Heart left ventricle (tissue), 16 donors: ENCODE results near the gene KIF1A. TPM values are rescaled to one million over a fixed set of nuclear protein-coding genes. Genes with fewer than 3 reads are reported as not detected.
"Not testable (repeated sequence)": the region's sequence is repeated elsewhere in the genome, so short reads cannot be mapped to it uniquely, and the experiment has no call there.

Experiments used
- ATAC-seq, 4 donors: fragments of 200-7000 bp; cut with Tn5 transposase; one replicate each; pipeline ENCODE4 v1.9.1; 2020 to 2022; ENCODE audit warnings: moderate library complexity in 4 of 4, mild to moderate bottlenecking in 3 of 4, moderate number of reproducible peaks in 1 of 4
- DNase-seq, 5 donors: peaks; one replicate each; pipeline ENCODE4 v3.0.0-alpha.2; 2020
- H3K27ac ChIP-seq, 12 donors: fragments of 200-600 bp; sonication (generic) in 4 of 12; one replicate each; pipeline versions ENCODE4 v1.5.0 to v1.8.0; 2016 to 2022; ENCODE audit warnings: mild to moderate bottlenecking in 2 of 12
- H3K27me3 ChIP-seq, 9 donors: fragments of 200-600 bp; sonication (generic) in 2 of 9; one replicate each; pipeline versions ENCODE4 v1.5.1 to v1.8.0; 2016 to 2022; ENCODE audit warnings: mild to moderate bottlenecking in 3 of 9
- H3K36me3 ChIP-seq, 9 donors: fragments of 200-600 bp; sonication (generic) in 2 of 9; one replicate each; pipeline versions ENCODE4 v1.5.0 to v1.8.0; 2018 to 2022; ENCODE audit warnings: mild to moderate bottlenecking in 2 of 9
- H3K4me1 ChIP-seq, 12 donors: fragments of 200-600 bp; sonication (generic) in 4 of 12; one replicate each; pipeline versions ENCODE4 v1.5.0 to v1.8.0; 2016 to 2022; ENCODE audit warnings: mild to moderate bottlenecking in 3 of 12
- H3K4me3 ChIP-seq, 12 donors: fragments of 200-600 bp; sonication (generic) in 4 of 12; one replicate each; pipeline versions ENCODE4 v1.5.0 to v1.8.0; 2017 to 2022; ENCODE audit warnings: mild to moderate bottlenecking in 9 of 12, moderate library complexity in 4 of 12
- H3K9me3 ChIP-seq, 12 donors: fragments of 200-600 bp; sonication (generic) in 4 of 12; one replicate each; pipeline versions ENCODE4 v1.5.0 to v1.8.0; 2016 to 2022; ENCODE audit warnings: mild to moderate bottlenecking in 1 of 12
- POLR2A ChIP-seq, 2 donors: fragments of 450-650 bp; IDR thresholded peaks; one replicate each; pipeline ENCODE4 v1.6.1; 2017; ENCODE audit warnings: antibody characterized with exemption in 2 of 2, mild to moderate bottlenecking in 2 of 2, moderate library complexity in 2 of 2
- WGBS, 4 donors: extraction: QIAGEN DNeasy Blood & Tissue Kit in 2 of 4; methylation state at CpG; one replicate each; pipeline versions ENCODE4 v1.1.5 to v1.1.7; 2013 to 2018; 5-methylcytosine and 5-hydroxymethylcytosine counted together
- intact Hi-C, 10 donors: fragments of 100-400 bp; cut with DNase I; formaldehyde crosslinking; loops; one replicate each; pipeline versions ENCODE4 v1.11.1 to v1.14.2; 2022
- polyA plus RNA-seq, 2 donors: library from polyadenylated mRNA; stranded (reverse); fragments of 200-250 nt; gene quantifications; one replicate each; pipeline ENCODE4 v1.2.3, GENCODE V29; 2013
- total RNA-seq, 9 donors: library from RNA; depleted of rRNA in 2 of 9; stranded (reverse); fragments of >200 nt in 2 of 9; fragmentation: NEBNext Ultra II Directional in 3 of 9; extraction: Animal tissue kit (Norgen Biotek cat#: 25700) in 3 of 9; gene quantifications; one replicate each; pipeline versions ENCODE4 v1.1.0 to v1.2.4, GENCODE V29; 2016 to 2023
- TF ChIP-seq, protein P1 (sequence below), 12 donors: fragments of 200-600 bp; sonication (generic) in 4 of 12; IDR thresholded peaks; one replicate each; pipeline versions ENCODE4 v1.5.0 to v1.8.0; 2018 to 2022; ENCODE audit warnings: antibody characterized with exemption in 12 of 12, mild to moderate bottlenecking in 5 of 12
- donor health status: ischemic (EF 13 %, LVEDD 7.1; RV severe dilation, severe dysfunction).
- donor health status: healthy with polysubstance abuse.
- donor health status: DM: no; HTN: yes; CAD: no.
- donor health status: DM: no; HTN: no; CAD: no.
- donor health status: ischemic (EF 25% LVEDD 6.9; RV normal size, moderate dysfunction).
- donor health status: ischemic (EF 25% LVEDD 5.7; RV mildly dilated, moderate dysfunction).
- donor health status: healthy.
- donor health status: DM: yes; HTN: yes; CAD: no.
- donor health status: ischemic (EF 35%, LVEDD 5.7; RV mildly dilated, moderate dysfunction).
- donor health status: nonischemic (EF 11% LVEDD 7.7; RV severe dilation, severe dysfunction).
- donor health status: DM: yes; HTN: yes; CAD: no.
- donor health status: PGD.
- donor health status: ischemic (EF 29% LVEDD 5.4; RV normal size, mild dysfunction).
- donor health status: nonischemic (EF 23%, LVEDD 6.1; RV moderate dilation, normal function).

KIF1A gene
- total and polyA plus RNA-seq, 11 donors = 0.76 to 25.8 (median 2.7) TPM

GRCh38 chr2:240846873-240847595 is 27.0 kb upstream of the KIF1A start:
- no peak for TF ChIP-seq POLR2A (IDR thresholded peaks at IDR 0.05)
- TF ChIP-seq, protein P1, sequence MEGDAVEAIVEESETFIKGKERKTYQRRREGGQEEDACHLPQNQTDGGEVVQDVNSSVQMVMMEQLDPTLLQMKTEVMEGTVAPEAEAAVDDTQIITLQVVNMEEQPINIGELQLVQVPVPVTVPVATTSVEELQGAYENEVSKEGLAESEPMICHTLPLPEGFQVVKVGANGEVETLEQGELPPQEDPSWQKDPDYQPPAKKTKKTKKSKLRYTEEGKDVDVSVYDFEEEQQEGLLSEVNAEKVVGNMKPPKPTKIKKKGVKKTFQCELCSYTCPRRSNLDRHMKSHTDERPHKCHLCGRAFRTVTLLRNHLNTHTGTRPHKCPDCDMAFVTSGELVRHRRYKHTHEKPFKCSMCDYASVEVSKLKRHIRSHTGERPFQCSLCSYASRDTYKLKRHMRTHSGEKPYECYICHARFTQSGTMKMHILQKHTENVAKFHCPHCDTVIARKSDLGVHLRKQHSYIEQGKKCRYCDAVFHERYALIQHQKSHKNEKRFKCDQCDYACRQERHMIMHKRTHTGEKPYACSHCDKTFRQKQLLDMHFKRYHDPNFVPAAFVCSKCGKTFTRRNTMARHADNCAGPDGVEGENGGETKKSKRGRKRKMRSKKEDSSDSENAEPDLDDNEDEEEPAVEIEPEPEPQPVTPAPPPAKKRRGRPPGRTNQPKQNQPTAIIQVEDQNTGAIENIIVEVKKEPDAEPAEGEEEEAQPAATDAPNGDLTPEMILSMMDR (IDR thresholded peaks at IDR 0.05) = no peak
- H3K9me3 ChIP-seq = no peaks in the 10 kb centered on the region
- no peaks in the 10 kb centered on the region for H3K4me1 ChIP-seq
- no peak overlapping the region for H3K27ac ChIP-seq
- 64 to 73% (median 69%) methylated on average over 5 of the region's 5 CpGs for WGBS, 4 donors
- ATAC-seq (peak; percentile 50 to 65 (median 56)), DNase-seq (peak in 1 of 5 donors; percentile 63)
- H3K27me3 ChIP-seq = no peaks in the 10 kb centered on the region
- H3K4me3 ChIP-seq = no peak overlapping the region
- intact Hi-C loops = loop anchor here in 1 of 10 donors (5.0 kb wide), 1 partner anchor 370 kb away; no protein-coding TSS in a partner anchor
- no peaks in the 10 kb centered on the region for H3K36me3 ChIP-seq

DNA sequence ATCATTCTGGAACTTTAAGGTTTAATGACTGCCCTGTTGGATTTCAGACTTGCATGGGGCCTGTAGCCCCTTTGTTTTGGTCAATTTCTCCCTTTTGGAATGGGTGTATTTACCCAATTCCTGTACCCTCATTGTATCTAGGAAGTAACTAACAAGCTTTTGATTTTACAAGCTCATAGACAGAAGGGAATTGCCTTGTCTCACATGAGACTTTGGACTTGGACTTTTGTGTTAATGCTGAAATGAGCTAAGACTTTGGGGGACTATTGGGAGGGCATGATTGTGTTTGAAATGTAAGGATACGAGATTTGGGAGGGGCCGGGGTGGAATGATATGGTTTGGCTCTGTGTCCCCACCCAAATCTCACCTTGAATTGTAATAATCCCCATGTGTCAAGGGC is 26.3 kb upstream of the KIF1A start:
- 83 to 92% (median 88%) methylated on average over 2 of the region's 2 CpGs for WGBS, 4 donors
- not testable (repeated sequence) for H3K36me3 ChIP-seq, H3K4me3 ChIP-seq, H3K27ac ChIP-seq, H3K27me3 ChIP-seq, H3K4me1 ChIP-seq, H3K9me3 ChIP-seq, DNase-seq, ATAC-seq
- intact Hi-C loops = loop anchor here in 1 of 10 donors (5.0 kb wide), 1 partner anchor 371 kb away; no protein-coding TSS in a partner anchor

- Histone ChIP-seq H3K4me3 (no peak overlapping the region), H3K9me3 (no peaks in the 10 kb centered on the region), H3K36me3 (no peaks in the 10 kb centered on the region), H3K27me3 (peaks cover 0 to 14% (median 0%) of the 10 kb centered on the region in 9 donors), H3K27ac (no peak overlapping the region), H3K4me1 (peaks cover 0 to 4% (median 0%) of the 10 kb centered on the region in 12 donors)
- TF ChIP-seq, protein P1 (IDR thresholded peaks at IDR 0.05) = peak; percentile 39 to 69 (median 55)
- no peak for TF ChIP-seq POLR2A (IDR thresholded peaks at IDR 0.05)
- 35 to 44% (median 41%) methylated on average over 9 of the region's 9 CpGs for WGBS, 4 donors
- intact Hi-C loops = loop anchor here in 4 of 10 donors (5.0 kb wide), 1 partner anchor 328 kb away; no protein-coding TSS in a partner anchor
- DNase-seq (peak in 4 of 5 donors; percentile 52 to 68 (median 55)), ATAC-seq (peak; percentile 74 to 86 (median 80))
These were observed 20.5 kb upstream of the KIF1A start for GRCh38 chr2:240840435-240841060.

- H3K9me3 ChIP-seq = no peaks in the 10 kb centered on the region
- no peak for DNase-seq
- no peak overlapping the region for H3K27ac ChIP-seq
- WGBS, 4 donors = 81 to 86% (median 85%) methylated on average over 20 to 28 of the region's 28 CpGs
- no peaks in the 10 kb centered on the region for H3K36me3 ChIP-seq
- peaks cover 0 to 14% (median 0%) of the 10 kb centered on the region in 9 donors for H3K27me3 ChIP-seq
- no peak for ATAC-seq
- H3K4me3 ChIP-seq = no peak overlapping the region
- intact Hi-C loops = loop anchor here in 6 of 10 donors (5.0 to 10.0 kb wide), 2 partner anchors 325 to 327 kb away; no protein-coding TSS in a partner anchor
- TF ChIP-seq, protein P1 (IDR thresholded peaks at IDR 0.05) = no peak
- no peak for TF ChIP-seq POLR2A (IDR thresholded peaks at IDR 0.05)
- peaks cover 0 to 4% (median 0%) of the 10 kb centered on the region in 12 donors for H3K4me1 ChIP-seq
These were observed 19.4 kb upstream of the KIF1A start for GRCh38 chr2:240839152-240840143.
